Raji (cell line): Measurements from ENCODE around the gene AGRP.

Experiments used
- POLR2A ChIP-seq: IDR thresholded peaks from 2 replicates; pipeline ENCODE4 v1.6.1; 2011; ENCODE audit warnings: low read depth, low read length, control low read depth; ENCODE audit not compliant: insufficient read depth

The AGRP gene

DNA sequence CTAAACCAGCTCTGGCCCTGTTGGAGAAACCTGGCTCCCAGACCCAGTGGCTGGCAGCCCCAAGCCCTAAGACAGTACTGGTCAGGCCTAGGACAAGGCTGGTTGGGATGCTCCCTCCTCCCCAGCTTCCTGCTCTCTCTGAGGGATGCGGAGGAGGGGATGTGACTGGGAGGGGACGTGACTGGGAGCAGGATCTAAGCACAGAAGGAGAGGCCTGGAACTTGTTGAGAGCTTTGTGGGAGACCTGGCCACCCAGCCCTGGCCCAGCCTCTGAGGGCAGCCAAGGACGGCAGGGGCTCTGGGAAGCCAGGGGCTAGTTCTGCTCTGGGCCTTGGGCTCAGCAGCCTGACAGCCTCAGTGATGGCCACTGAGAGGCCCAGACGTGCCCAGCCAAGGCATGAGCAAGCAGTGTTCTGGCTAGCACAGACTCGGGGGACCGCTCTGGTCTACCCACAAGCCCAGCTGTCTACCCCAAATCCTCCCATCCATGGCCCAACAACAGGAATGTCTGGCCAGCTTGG, 25.2 kb downstream of the AGRP start:
- no peak for TF ChIP-seq POLR2A

DNA sequence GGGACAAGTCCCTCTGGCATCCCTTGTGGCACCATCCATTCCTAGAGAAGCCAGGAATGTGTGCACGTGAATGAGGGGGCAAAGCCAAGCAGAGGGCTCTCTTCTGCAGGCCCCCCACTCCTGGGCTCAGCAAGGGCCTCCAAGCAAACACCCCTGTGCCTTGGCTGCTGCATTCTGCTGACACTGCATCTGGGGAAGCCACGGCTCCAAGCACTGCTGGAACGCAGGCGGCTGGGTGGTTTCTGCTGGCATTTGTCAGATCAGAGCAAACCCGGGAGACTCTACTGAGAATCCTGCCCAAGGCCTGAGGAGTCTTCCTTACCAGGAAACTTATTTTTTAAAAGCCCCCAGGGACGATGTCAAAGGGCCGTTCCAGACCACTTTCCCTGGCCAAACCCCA, 25.7 kb downstream of the AGRP start:
- TF ChIP-seq POLR2A = no peak

DNA sequence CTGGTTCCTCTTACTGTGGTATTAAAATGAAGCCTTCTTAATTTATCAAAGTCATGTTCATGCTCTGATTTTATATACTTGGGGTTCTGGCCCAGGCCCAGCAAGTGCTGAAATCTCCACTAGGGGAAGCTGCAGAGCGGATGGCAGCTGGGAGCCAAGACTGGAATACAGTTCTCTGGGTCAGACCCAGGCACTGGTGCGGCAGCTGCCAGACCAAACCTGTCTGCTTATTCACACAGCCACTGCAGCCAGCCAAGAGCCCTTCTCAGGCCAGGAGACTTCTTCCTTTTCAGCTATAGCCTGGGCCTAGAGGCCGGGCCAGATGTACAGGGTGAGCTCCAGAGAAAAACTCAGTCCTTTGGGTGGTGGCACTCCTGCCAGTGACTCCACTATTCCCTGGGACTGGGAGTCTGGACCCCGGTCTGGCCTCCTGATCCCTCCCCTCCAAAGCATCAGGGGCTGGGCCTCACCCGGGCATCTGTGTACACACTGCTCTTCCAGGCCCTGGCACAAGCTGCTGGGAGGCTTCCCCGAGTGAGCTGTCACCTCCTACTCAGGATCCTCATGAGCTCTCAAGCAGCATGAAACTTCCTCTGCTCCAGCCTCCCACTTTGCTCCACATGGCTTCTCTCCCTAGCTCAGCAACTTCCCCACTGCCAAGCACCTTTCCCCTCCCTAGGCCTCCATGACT, 26.8 kb downstream of the AGRP start:
- no peak for TF ChIP-seq POLR2A

DNA sequence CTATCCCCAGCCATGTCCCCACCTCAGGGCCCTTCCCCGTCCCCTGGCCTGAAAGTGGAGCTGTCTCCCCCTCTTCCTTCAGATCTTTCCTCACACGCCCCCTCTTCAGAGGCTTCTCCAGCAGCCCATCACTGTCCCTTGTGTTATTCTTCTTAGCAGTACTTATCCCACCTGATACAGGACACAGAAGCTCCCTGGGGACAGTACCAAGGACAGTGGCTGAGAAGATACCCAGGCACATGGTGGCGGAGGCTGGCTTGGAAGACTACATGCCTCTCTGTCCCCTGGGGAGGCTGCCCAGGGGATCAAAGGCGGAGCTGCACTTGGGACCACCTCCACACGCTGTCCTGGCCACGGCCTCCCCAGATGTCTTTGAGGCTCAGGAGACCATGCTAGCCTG, 28.5 kb downstream of the AGRP start:
- TF ChIP-seq POLR2A = no peak

DNA sequence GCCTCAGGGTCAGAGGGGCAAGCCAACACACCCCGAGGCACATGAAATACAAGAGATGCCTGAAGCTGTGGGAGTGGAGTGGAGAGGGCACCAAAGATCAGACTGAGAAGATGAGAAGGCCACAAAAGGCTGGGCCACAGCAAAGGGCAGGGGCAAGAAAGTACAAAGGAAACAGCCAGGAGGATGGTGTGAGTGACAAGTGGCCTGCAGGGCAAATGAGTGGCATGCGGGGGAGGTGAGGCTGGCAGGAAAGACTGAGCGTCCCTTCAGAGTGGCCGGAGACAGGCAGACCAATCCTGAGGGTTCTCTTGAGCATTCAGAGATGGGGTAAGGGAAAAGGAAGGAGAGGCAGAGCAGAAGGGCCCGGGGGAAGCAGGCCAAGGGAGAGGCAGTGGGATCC, 29.2 kb downstream of the AGRP start:
- TF ChIP-seq POLR2A = no peak

DNA sequence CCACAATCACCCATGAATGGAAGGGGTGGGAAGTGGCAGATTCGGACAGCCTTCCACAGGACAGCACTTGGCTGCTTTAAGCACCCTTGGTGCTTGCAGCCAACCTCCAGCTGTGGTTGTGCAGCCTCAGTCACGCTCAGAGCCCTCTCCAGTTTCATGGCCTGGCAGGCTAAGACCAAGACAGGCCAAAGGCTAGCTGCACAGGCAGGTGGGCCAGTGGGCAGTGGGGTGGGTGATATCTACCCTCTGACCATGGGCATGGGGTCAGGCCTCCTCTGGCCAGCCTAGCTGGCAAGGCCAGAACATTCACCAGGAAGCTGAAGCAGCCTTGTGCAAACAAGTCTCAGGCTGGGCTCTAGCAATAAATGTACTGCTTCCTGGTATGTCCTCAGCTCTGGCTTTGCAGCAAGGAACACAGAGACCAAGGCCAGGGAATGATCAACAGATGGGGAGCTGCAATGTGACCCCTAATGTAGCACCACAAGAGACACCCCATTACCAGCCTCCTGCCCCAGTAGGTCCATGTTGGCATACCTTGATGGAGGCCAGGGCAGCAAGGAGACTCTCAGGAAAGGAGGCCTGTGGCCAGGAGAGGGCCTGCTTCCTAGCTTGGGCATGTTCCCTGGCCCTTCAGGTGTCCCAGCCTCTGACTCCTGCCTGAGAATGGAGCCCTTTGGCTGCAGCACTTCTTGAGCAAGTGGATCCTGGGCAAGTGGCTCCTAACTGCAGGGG, 31.5 kb downstream of the AGRP start:
- TF ChIP-seq POLR2A = no peak

DNA sequence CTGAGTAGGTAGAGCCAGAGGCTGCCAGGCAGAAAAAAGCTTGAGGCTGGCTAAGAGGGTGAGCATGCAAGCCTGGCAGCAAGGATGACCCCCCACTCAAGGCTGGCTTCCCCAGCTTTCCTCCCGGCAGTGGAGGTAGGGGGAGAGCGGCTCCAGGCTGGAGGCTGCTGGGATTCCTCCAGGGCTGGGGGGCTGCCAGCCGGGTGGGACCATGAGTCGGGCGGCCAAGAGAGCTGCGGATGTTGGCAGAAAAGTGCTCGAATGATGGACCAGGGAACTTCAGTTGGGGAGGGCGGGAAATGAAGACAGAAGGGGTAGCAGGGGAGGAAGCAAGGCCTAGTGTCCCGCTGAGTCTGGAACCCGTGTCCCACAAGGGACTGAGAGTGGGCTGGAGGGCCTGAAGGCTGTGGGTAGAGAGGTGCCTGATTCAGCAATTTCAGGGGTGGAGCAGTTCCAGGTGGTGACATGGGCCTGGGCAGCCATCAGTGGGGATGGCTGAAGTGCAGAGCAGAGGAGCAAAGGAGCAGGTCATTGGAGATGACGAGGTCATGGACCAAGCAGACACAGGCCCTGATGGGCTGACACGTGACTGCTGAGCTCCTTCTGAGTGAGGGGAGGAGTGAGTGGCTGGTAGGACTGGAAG, 32.2 kb downstream of the AGRP start:
- TF ChIP-seq POLR2A = no peak

DNA sequence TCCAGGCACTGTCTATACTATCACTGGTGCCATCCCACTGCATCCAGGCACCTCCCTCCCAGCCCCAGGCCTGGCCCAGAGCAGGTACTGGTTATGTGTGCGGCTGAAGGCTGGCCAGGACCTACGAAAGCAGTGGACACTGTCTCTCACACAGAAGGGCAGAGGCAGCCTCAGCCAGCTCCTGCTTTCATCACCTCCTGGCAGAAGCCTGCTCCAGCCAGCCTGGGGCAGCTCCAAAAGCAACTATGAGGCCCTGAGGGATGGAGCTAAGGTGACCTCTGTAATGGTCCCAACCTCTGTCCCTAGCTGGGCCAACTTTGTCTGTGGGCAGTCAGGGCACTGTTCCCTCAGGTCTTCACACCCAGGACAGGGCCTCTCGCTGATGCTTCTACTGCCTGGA, 33.6 kb downstream of the AGRP start:
- TF ChIP-seq POLR2A = no peak

DNA sequence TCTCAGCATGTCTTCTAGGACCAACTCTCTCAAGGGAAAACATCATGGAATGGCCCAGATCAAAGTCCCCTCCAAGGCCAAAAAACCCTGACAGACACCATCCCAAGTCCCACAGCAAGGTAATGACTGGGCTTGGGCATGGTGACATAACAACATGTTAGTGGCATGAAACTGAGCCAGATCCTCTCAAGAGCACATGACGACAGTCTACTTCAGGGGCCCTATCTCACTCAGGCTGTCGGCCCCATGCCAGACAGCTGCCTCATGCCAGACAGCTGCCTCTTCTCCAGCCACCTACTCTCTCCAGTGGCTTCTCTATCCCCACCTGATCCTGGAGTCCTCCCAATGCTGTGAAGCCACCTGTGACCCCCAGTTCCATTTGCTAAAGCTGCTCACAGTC, 34.0 kb downstream of the AGRP start:
- no peak for TF ChIP-seq POLR2A

DNA sequence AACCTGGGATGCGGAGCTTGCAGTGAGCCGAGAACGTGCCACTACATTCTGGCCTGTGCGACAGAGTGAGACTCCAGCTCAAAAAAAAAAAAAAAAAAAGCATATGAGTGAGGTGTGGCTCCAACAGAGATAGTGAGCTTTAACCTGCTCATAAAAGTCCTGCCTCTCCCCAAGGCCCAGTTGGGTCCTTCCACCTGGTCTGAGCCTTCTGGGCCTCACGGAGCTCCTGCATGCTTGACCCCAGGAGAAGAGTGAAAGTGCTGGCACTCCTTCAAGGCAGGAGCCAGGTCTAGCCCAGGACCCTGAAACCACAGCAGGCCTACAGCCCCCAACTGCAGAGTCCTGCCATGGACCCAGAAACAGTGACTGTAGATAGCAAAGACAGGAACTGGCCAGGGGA, 34.8 kb downstream of the AGRP start:
- TF ChIP-seq POLR2A = no peak

DNA sequence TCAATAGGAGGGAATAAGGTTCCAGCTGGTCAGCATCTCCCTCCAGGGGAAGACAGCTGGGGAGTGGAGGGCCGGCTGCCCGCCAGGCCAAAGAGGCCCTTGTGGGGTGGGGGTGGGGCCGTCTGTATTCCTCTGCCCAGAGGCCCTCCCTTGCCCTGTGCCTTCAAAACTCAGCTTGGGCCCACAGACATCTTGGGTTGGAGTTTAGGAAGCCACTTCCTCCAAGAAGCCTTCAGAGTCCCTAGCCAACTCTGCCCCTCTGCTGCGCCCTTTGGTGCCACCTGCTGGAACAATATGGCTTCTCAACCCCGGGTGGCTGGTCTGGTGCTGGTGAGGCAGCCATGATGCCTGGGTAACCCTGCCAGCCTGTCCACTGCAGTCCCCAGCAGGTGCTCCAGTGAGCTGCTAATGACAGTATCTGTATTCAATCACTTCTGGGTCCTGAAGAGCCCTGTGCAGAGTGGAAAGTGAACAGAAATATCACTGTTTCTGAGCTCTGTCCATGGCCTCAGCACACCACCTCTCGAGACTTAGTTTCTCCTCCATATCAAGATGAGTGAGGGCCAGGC, 35.8 kb downstream of the AGRP start:
- no peak for TF ChIP-seq POLR2A

DNA sequence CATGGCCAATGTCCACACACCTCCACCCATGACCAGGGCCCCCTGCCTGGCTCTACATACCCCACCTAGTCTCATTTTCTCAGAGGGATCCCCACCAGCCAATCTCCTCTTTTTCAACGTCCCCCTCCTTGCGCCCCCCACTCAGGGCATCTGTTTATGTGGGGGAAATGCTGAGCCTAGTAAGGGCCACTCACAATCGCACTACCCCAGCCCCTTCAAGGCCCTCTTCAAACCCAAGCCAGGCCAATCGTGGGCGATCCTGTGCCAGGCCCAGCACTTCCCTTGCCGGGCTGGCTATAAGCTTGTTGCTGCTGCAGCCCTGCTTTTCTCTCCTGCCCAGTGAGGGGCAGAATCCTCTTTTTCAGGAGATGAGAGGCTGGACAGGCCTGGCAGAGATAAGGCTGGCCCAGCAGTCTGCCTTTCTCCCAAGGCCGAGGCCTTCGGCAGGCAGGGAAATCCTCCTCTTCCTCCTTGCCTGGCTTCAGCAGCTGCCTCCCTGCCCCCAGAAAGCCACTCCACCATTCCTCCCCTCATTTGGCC, 36.3 kb downstream of the AGRP start:
- TF ChIP-seq POLR2A = no peak

DNA sequence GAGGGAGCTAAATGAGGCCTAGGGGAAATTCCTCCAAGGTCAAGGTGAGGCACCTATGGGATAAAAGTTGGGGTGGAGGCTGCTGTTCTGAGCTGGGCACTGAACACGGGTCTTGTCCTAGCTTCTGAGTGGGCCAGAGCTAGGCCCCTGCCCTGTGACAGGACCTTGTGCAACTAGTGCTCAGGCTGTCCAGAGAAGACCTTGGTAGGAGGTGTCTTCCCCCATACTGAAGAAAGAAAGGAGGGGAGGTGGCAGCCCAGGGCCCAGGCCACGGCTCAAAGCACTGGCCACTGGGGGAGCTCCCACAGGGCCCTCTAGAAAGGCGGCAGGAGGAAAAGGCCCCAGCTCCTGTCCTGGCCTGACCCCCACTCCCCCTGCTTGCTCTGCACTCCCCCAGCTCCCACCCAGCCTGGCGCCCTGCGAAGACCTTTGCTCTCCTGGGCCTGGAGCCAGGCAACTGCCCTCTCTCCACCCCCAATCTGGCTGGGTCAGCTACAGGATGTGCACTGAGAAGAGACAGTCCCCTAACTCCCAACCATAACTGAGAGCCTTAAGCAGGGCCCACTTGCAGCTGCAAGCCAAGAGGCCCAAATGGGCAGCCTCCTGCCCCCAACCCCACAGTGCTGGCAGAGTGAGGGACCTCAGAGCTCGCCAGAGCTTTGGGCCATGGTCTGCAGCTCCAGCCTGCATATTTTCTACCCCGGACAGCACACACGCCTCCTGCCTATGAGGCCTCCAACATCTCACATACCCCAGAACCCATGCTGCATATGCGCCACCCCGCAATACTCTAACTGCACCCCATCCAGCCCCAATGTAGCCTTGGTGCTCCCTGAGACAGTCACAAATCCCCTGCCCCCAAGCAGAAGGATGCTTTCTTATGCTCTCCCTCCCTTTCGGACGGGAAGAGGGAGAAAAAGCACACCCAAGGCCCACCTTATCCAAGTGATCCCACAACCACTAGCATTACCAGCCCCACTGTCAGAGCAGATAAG, 37.1 kb downstream of the AGRP start:
- TF ChIP-seq POLR2A = no peak

DNA sequence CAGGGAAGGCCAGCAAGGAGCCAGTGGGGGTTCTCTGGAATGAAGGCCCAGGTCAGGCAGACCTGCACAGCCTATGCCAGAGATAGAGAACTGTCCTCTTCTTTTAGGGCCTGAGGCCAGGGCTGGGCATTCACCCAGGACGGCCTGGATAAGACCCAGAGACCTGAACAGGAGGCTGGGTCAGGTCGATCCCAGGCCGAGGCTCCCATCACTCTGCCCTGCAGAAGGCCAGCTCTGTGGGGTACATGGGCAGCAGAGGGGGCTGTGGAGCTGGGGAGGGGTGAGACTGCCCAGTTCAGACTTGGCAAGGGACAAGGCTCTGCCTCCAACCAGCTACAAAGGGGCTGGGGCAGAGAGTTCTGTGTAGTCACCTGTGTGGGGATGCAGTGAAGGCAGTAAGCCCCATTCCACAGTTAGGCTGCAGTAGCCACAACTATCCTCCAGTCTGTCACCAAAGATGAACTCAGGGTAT, 37.9 kb downstream of the AGRP start:
- TF ChIP-seq POLR2A = no peak
